Measurements from ENCODE around the gene PBRM1.

Gene PBRM1

DNA sequence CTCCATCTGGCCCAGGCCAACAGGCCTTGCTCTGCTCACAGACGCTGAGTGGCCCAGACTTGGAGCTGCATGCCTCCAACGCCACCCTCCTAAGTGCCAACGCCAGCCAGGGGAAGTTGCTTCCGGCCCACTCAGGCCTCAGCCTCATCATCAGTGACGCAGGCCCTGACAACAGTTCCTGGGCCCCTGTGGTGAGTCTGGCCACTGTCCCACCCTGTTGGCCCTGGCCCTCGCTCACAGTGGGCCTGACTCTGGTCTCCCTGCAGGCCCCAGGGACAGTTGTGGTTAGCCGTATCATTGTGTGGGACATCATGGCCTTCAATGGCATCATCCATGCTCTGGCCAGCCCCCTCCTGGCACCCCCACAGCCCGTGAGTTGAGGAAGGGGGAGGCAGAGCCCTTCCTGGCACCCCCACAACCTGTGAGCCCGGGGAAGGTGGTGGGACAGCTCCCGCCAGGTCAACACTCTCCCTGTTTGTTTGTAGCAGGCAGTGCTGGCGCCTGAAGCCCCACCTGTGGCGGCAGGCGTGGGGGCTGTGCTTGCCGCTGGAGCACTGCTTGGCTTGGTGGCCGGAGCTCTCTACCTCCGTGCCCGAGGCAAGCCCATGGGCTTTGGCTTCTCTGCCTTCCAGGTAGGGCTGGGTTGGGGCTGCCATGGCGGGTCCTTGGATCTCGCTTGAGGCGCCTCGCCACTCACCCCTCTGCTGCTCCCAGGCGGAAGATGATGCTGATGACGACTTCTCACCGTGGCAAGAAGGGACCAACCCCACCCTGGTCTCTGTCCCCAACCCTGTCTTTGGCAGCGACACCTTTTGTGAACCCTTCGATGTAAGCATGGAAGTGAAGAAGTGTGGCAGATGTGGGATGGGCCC lies 162.1 kb downstream of the PBRM1 start:
- Histone ChIP-seq H3K9me3 (replicated peaks; ENCODE audit: insufficient read depth, low read length) (no peaks in the 10 kb centered on the region), H3K9ac (ENCODE audit: low read length) (no peak overlapping the region), H2AFZ (ENCODE audit: low read length) (no peak overlapping the region), H3K27me3 (replicated peaks; ENCODE audit: insufficient read depth, low read length) (no peaks in the 10 kb centered on the region), H3F3A (ENCODE audit: insufficient read depth, low read length) (no peaks in the 10 kb centered on the region), H3K79me2 (ENCODE audit: low read length) (no peaks in the 10 kb centered on the region), H4K20me1 (ENCODE audit: insufficient read depth, low read length) (no peaks in the 10 kb centered on the region), H3K4me1 (ENCODE audit: low read length) (no peaks in the 10 kb centered on the region), H3K9me2 (replicated peaks; ENCODE audit: insufficient read depth, low read length) (no peaks in the 10 kb centered on the region), H3K27ac (ENCODE audit: low read length) (no peak overlapping the region), H3K36me3 (replicated peaks; ENCODE audit: insufficient read depth, low read length) (no peaks in the 10 kb centered on the region), H3K4me2 (ENCODE audit: low read depth, low read length) (no peak overlapping the region), H3K4me3 (ENCODE audit: low read length) (no peak overlapping the region)
- no peak for TF ChIP-seq EZH2phosphoT487 (IDR thresholded peaks at IDR 0.05; ENCODE audit: low read length)
- TF ChIP-seq EZH2 (optimal IDR thresholded peaks at IDR 0.05; ENCODE audit: low read depth, low read length) = no peak
- TF ChIP-seq, protein P1, sequence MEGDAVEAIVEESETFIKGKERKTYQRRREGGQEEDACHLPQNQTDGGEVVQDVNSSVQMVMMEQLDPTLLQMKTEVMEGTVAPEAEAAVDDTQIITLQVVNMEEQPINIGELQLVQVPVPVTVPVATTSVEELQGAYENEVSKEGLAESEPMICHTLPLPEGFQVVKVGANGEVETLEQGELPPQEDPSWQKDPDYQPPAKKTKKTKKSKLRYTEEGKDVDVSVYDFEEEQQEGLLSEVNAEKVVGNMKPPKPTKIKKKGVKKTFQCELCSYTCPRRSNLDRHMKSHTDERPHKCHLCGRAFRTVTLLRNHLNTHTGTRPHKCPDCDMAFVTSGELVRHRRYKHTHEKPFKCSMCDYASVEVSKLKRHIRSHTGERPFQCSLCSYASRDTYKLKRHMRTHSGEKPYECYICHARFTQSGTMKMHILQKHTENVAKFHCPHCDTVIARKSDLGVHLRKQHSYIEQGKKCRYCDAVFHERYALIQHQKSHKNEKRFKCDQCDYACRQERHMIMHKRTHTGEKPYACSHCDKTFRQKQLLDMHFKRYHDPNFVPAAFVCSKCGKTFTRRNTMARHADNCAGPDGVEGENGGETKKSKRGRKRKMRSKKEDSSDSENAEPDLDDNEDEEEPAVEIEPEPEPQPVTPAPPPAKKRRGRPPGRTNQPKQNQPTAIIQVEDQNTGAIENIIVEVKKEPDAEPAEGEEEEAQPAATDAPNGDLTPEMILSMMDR (IDR thresholded peaks at IDR 0.05; ENCODE audit: low read length) = no peak
- no peak for DNase-seq

DNA sequence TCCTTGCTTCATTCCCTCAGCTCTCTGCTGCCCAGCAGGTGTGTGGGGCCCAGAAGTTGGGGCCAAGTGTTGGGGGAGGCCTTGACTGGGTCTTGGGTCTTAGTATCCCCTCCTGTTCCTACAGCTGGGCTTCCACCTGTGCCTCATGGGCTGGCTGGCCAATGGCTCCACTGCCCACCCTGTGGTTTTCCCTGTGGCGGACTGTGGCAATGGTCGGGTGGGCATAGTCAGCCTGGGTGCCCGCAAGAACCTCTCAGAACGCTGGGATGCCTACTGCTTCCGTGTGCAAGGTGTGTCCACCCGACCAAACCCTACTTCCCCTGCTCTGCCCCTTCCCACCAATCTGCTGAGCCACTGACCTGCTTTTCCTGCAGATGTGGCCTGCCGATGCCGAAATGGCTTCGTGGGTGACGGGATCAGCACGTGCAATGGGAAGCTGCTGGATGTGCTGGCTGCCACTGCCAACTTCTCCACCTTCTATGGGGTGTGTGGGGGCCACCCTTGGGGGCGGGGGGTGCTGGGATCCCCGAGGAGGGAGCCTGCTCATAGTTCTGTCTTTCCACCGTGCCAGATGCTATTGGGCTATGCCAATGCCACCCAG lies 163.0 kb downstream of the PBRM1 start:
- Histone ChIP-seq H3K27me3 (replicated peaks; ENCODE audit: insufficient read depth, low read length) (no peaks in the 10 kb centered on the region; the same call in 1 of the 2 replicates), H3K4me2 (ENCODE audit: low read depth, low read length) (no peak overlapping the region), H3K4me1 (ENCODE audit: low read length) (no peaks in the 10 kb centered on the region), H3F3A (ENCODE audit: insufficient read depth, low read length) (no peaks in the 10 kb centered on the region), H2AFZ (ENCODE audit: low read length) (no peak overlapping the region), H3K36me3 (replicated peaks; ENCODE audit: insufficient read depth, low read length) (no peaks in the 10 kb centered on the region), H4K20me1 (ENCODE audit: insufficient read depth, low read length) (no peaks in the 10 kb centered on the region), H3K4me3 (ENCODE audit: low read length) (no peak overlapping the region), H3K9ac (ENCODE audit: low read length) (no peak overlapping the region), H3K79me2 (ENCODE audit: low read length) (no peaks in the 10 kb centered on the region), H3K9me2 (replicated peaks; ENCODE audit: insufficient read depth, low read length) (no peaks in the 10 kb centered on the region), H3K9me3 (replicated peaks; ENCODE audit: insufficient read depth, low read length) (no peaks in the 10 kb centered on the region), H3K27ac (ENCODE audit: low read length) (no peak overlapping the region)
- no peak for DNase-seq
- TF ChIP-seq, protein P1 (IDR thresholded peaks at IDR 0.05; ENCODE audit: low read length) = no peak
- TF ChIP-seq EZH2 (optimal IDR thresholded peaks at IDR 0.05; ENCODE audit: low read depth, low read length) = no peak
- TF ChIP-seq EZH2phosphoT487 (IDR thresholded peaks at IDR 0.05; ENCODE audit: low read length) = no peak

DNA sequence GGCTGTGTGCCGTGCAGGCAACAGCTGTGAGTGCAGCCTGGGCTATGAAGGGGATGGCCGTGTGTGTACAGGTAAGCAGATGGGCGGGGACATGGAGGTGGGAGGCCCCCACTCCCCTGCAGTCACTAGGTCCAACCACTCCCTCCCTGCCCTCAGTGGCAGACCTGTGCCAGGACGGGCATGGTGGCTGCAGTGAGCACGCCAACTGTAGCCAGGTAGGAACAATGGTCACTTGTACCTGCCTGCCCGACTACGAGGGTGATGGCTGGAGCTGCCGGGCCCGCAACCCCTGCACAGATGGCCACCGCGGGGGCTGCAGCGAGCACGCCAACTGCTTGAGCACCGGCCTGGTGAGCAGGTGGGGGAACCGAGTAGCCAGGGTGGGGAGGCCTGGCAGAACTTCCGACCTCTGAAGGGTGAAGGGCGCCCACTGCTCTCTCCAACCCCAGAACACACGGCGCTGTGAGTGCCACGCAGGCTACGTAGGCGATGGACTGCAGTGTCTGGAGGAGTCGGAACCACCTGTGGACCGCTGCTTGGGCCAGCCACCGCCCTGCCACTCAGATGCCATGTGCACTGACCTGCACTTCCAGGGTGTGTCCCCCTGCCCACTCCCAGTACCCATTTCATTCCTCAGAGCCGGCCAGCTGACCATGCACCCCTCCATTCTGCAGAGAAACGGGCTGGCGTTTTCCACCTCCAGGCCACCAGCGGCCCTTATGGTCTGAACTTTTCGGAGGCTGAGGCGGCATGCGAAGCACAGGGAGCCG lies 163.6 kb downstream of the PBRM1 start:
- Histone ChIP-seq H3K79me2 (ENCODE audit: low read length) (no peaks in the 10 kb centered on the region), H3K27me3 (replicated peaks; ENCODE audit: insufficient read depth, low read length) (no peaks in the 10 kb centered on the region; the same call in 1 of the 2 replicates), H3K9me3 (replicated peaks; ENCODE audit: insufficient read depth, low read length) (no peaks in the 10 kb centered on the region), H3K9ac (ENCODE audit: low read length) (no peak overlapping the region), H3F3A (ENCODE audit: insufficient read depth, low read length) (no peaks in the 10 kb centered on the region), H3K4me2 (ENCODE audit: low read depth, low read length) (no peak overlapping the region), H3K27ac (ENCODE audit: low read length) (no peak overlapping the region), H3K4me1 (ENCODE audit: low read length) (no peaks in the 10 kb centered on the region), H3K4me3 (ENCODE audit: low read length) (no peak overlapping the region), H3K9me2 (replicated peaks; ENCODE audit: insufficient read depth, low read length) (no peaks in the 10 kb centered on the region), H4K20me1 (ENCODE audit: insufficient read depth, low read length) (no peaks in the 10 kb centered on the region), H3K36me3 (replicated peaks; ENCODE audit: insufficient read depth, low read length) (no peaks in the 10 kb centered on the region), H2AFZ (ENCODE audit: low read length) (no peak overlapping the region)
- no peak for DNase-seq
- TF ChIP-seq EZH2 (optimal IDR thresholded peaks at IDR 0.05; ENCODE audit: low read depth, low read length) = no peak
- no peak for TF ChIP-seq EZH2phosphoT487 (IDR thresholded peaks at IDR 0.05; ENCODE audit: low read length)
- TF ChIP-seq, protein P1 (IDR thresholded peaks at IDR 0.05; ENCODE audit: low read length) = no peak
